SKM-1 treated with dmso at 0.1 percent for 144 hours (cell line): Measurements from ENCODE around the gene TULP1.
A peak's percentile ranks its signal among the peaks of the same experiment; 100 is the strongest.

ENCODE experiments used
- DNase-seq: peaks from one replicate; lab custom pipeline; 2025; ENCODE audit not compliant: unreplicated experiment; lab: John Stamatoyannopoulos, UW

TULP1 gene

DNA sequence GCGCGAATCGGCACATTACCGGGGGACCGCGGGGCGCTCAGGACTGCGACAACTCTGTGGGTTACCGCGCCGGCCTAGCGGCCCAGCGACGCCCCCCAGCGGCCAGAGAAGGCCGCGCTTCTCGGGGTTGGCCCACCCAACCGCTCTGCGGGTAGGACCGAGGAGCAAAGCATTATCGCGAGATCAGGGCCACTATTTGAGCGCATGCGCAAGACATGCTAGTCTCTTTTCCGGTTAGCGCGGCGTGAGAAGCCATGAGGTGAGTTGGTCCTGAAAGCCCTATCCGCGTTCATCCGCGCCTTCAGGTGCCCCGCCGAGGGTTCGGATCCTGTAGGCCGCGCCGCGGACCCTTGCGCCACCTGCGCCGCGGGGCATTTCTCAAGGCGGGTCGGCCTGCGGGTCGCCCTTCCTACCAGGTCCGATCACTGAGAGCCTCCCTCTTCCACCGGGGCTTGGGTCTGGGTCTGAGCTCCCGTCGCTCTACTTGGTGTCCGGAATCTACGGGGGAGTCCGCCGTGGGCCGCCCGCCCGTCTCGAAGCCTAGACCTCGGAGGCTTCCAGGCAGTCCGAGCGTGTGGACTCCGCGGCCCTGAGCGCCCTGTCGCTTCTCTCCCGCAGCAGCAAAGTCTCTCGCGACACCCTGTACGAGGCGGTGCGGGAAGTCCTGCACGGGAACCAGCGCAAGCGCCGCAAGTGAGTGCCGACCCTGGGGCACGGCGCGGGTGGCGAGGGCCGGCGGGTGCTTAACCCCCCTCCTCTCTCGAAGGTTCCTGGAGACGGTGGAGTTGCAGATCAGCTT lies 44.3 kb downstream of the TULP1 start, which contains the start of gene RPL10A:
Gene RPL10A (plus strand): TSS at position 221 of the 799 bp plus-strand sequence. CDS start 34 bp downstream, at position 255.
- DNase-seq, result peak; percentile 95

- no peak for DNase-seq
Measured at GRCh38 chr6:35465646-35466045, 47.0 kb downstream of the TULP1 start.

DNA sequence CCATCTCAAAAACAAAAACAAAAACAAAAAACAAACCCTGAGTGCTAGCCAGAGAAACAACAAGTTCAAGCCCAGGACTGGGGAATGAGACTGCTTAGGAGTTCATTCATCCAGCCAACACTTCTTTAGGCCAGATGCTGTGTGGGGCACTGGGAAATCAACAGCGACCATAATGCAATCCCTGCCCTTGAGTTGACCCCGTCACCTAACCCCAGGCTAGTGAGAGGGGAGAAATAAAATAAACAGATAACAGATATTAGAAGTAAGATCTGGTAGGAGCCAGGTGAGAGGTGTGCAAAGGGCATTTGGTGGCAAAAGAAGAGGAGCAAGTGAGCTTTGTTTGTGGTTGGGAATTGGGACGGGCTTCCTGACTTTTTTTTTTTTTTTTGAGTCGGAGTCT lies 49.4 kb downstream of the TULP1 start:
- DNase-seq, result no peak

DNA sequence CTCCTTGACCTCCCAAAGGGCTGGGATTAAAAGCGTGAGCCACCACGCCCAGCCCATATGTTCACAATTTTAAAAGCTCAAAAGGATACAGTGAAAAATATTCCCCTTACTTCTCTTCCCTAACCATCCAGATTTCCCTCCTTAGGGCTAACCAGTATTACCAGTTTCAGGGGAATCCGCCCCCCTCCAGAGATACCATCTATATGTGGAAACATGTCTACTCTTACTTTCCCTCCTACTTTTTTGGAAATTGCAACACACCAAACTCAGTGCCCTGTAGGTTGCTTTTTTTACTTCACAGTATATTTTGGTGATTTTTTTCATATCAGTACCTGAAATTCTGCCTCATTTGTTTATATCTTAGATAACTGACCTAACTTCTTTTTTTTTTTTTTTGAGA lies 51.4 kb downstream of the TULP1 start:
- no peak for DNase-seq

DNA sequence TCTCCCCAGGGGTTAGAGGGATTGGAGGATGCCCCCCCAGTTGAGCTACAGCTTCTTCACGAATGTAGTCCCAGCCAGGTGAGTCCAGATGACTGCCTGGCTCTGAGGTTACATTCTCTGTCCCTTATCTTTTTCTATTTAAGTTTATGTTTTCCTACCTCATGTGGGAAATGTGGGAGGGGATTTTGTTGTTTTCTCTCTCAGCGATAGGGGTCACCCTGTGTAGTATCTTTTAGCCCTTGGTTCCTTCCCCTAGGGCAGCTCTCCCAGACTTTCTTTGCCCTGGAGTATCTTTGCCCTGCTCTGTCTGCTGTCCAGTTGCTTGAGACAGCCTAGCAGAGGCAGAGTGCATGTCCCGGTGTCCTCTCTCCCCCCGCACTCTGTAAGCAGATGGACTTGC lies 54.8 kb downstream of the TULP1 start:
- no peak for DNase-seq

DNA sequence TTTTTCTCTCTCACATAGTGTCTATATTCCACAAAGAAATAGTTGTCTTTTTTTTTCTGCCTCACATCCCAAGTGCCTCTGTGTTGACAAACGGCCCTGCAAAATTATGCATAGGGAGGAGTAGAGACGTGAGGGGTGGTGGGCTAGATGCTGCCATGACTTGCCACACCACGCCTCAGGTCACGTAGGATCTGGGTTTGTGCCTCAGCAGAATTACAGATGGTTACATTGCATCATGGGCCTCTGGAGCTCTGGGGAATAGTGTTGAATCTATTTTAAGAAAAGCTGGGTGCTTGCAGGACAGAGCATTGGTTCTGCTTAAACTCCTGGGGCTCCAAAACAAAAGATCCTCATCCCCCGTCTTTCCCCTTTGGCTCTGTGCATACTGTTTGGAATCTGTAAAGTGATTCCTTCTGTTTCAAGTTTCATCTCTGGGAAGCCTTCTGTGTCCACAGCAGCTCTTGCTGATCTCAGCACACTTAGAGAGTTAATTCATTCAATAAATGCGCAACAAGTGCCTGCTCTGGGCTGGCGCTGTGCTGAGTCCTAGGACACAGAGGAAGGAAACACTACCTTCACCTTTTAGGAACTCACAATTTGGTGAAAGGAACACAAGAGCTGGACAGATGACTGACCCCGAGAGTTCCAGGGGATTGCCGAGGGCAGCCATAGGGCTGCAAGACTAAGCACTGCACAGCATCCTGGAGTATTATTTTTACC lies 58.1 kb downstream of the TULP1 start:
- DNase-seq, result peak; percentile 53

- no peak for DNase-seq
Measured at GRCh38 chr6:35453236-35453635, 59.5 kb downstream of the TULP1 start.

DNA sequence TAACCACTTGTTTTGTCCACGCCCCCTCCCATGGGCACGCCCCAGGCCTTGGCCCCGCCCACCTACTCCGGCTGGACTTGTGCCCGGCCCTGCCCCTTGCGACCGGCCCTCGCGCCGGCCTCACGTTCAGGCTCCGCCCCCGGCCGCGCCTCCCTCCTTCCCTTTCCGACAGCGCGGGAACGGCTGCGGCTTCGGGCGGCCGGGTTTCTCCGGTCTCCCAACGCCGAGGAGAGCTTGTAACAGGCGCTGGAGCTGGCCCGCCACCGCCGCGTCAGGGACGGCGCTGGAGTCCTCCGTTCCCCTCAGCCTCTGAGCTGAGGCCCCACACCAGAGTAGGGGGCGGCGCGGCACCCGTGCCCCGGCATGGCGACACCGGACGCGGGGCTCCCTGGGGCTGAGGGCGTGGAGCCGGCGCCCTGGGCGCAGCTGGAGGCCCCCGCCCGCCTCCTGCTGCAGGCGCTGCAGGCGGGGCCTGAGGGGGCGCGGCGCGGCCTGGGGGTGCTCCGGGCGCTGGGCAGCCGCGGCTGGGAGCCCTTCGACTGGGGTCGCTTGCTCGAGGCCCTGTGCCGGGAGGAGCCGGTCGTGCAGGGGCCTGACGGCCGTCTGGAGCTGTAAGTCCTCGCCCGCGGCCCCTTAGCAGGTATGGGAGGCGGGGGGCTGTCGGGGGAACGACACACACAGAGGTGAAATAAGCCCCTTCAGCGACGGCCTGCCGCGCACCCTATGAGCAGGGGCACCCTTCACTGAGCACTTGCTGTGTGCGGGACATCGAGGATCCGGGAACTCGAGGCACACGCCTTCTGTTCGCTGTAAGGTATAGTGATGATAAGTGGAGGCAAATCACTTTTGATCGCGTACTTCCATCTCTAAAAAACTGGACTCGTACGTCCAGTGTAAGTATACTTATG lies 60.3 kb downstream of the TULP1 start, which contains the start of gene FANCE:
Gene FANCE (plus strand): TSS at position 156 of the 908 bp plus-strand sequence. CDS start 208 bp downstream, at position 364.
- DNase-seq, result peak; percentile 83

DNA sequence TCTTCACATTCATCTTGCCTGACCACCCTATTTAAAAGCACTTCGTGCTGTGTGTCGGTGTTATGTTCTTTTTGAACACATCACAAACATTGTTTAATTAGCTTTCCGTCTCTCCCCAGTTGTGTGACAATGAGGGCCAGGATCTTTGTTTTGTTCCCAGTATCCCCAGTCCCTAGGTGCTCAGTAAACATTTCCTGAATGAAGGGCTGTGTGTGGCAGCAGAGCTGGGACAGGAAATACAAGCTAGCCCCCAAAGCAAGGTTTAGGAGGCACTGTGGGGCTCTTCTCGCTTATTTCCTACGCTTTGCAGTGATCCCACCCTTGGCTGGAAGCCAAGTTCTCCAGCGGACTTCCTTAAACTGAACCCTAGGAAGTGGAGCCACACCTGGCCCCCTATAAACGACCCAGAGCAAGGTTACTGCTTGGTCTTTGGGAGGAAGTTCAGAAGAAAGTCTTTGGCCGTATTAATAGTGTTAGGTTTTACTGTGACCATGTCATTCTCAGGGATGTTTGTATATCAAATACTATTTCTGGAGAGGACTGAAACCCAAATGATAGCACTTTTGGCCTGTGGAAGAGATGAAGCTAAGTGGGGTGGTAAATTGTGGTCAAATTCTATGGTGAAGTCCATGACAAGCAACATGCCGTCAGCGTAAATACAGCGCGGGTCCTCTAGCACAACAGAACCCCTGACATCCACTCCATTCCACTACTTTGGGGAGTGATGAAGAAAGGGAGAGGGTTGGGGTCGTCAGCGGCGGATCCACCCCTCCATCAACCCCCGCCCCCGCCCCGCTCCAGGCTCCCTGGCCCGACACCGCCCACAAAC lies 61.1 kb downstream of the TULP1 start:
- no peak for DNase-seq

DNA sequence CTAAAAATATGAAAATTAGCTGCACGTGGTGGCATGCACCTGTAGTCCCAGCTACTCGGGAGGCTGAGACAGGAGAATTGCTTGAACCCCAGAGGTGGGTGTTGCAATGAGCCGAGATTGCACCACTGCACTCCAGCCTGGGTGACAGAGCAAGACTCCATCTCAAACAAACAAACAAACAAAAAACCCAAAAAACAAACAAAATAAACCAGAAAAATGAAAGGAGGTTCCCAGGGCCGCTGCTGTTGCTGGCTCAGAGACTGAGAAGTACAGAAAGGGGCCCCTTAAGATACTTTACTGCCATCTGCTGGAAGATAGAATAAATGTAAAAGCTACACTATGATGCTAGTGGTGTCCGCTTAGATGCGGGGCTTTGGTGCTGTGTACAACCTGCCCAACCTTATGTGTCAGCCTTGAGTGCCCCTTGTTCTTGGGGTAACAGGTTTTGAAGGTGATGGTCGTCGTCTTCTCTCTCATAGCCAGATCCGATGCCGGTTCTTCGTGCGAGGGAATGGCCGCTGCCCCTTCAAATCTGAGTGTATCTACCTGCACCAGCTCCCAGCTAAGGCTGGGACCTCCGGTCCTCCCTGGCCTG lies 63.3 kb downstream of the TULP1 start:
- peak; percentile 79 for DNase-seq

DNA sequence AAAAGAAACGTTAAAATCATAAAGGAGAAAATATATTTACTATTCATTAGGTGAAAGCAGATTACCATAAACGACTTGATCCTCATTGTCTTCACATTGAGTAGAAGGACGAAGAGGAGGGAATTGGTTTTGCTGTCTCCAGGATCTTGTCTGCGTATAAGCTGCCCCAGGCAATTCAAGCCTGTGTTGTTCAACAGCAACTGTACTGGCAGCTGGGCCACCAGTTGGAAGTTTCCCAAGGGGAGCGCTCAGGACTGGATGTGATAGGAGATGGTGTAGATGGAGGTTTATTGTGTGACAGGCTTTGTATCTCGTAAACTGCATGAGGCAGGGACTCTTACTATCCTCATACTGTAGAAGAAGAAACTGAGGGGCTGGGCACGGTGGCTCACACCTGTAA lies 64.5 kb downstream of the TULP1 start:
- DNase-seq, result no peak
